Stimulated activated CD8-positive, alpha-beta memory T cell treated with anti-CD3 and anti-CD28 coated beads, Interleukin-15, amount 100 ng/mL, for 1 hour (primary cell): ENCODE data around the gene COL9A3.
"Not testable (repeated sequence)": the region's sequence is repeated elsewhere in the genome, so short reads cannot be mapped to it uniquely, and the experiment has no call there.

ENCODE experiments used
- DNase-seq: peaks from one replicate; pipeline ENCODE4 v3.0.0-alpha.2; 2020; ENCODE audit warnings: low read depth

COL9A3 gene

DNA sequence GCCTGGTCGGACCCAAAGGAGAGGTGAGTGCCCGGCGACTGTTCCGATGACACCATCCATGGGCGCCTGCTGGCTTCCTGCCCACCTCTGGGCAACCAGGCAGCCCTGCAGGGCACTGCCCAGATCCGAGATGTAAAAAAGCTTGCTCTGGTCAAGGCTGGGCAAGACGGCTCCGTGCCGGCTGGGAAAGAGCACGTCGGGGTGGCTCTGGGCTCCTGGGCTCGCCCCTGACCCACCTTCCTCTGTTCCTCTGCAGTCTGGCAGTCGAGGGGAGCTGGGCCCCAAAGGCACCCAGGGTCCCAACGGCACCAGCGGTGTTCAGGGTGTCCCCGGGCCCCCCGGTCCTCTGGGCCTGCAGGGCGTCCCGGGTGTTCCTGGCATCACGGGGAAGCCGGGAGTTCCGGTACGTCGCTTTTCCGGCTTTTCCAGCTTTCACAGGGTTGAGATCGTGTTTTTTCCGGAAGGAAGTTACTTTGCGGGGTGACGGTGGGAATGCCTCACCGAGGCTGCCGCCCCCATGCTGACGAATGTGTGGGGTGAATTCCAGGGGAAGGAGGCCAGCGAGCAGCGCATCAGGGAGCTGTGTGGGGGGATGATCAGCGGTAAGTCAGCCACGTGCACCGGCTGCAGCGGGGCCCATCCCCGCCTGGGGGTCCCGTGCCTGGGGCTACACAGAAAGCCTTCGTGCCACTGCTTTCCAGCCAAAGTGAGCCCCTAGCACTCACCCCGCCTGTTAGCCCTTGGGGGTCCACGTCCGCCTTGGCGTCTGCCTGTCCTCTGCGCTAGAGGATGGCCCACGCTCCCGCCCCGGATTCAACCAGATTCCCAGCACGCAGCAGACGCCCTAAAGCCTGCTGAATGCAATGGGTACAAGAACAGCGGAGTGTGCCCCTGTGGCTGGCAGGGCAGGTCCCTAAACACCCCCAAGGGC is 19.3 kb downstream of the COL9A3 start:
- DNase-seq: no peak

DNA sequence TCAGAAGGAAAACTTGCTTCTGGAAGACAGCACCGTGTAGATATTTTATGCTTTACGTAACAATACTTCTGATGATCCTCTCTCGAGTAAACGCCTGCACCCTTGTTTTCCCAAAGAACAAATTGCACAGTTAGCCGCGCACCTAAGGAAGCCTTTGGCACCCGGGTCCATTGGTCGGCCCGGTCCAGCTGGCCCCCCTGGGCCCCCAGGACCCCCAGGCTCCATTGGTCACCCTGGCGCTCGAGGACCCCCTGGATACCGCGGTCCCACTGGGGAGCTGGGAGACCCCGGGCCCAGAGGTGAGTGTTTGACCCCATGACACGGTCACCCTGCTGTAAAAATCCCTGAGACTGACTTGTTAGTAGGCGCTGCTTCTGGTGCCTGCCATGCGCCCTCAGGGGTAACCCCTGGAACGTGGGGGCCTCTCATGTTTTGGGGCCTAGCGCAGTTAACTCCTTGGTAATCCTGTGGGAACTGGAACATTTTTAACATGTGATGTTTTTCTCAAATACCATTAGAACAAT is 20.2 kb downstream of the COL9A3 start:
- DNase-seq: no peak

- no peak for DNase-seq
These were observed 20.9 kb downstream of the COL9A3 start for GRCh38 chr20:62837790-62838127.

DNA sequence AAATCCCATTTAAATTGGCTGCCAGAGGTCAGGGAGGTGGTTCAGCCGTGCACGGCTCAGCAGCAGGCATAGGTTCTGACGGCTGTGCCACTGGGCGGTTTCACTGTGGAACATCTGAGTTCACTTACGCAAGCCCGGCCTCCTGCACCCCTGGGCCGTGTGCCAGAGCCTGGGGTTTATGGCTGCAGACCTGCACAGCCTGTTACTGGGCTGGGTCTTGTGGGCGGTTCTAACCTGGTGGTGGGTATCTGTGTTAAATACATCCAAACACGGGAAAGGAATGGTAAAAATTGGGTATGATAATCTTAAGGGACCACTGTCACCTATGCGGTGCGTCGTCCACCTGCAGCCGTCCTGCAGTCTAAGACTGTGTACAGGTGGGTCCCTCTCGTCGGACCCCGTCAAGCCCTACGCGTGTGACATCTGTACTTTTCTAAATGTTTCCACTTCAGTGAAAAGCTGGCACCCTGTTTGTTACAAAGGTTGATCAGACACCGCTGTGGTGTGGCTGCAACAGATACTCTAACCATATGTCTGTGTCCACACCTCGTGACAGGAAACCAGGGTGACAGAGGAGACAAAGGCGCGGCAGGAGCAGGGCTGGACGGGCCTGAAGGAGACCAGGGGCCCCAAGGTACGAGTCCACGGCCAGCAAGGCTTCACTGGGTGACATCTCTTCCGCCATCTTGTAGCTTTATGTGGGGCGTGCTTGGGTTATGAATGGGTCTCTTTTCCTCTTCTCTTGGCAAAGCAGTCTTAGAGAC is 21.5 kb downstream of the COL9A3 start:
- no peak for DNase-seq

- DNase-seq: no peak
These were observed 22.4 kb downstream of the COL9A3 start for GRCh38 chr20:62839261-62839660.

DNA sequence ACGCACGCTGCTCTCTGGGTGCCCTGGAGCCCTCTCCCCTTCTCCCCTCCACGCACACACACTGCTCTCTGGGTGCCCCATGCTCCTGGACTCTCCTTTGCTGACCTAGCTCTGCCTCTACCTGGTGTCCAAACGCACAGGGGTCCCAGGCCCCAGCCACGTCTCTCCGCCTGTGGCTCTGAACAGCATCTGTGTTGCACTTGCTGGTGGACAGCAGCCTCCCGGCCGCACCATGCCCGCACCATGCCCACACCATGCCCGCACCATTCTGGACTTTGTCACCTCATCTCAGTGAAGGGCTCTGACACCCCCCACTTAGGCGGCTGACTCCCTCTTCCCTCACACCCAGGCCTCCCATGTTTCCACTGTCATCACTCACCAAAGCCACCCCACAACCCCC is 23.0 kb downstream of the COL9A3 start:
- DNase-seq: no peak

DNA sequence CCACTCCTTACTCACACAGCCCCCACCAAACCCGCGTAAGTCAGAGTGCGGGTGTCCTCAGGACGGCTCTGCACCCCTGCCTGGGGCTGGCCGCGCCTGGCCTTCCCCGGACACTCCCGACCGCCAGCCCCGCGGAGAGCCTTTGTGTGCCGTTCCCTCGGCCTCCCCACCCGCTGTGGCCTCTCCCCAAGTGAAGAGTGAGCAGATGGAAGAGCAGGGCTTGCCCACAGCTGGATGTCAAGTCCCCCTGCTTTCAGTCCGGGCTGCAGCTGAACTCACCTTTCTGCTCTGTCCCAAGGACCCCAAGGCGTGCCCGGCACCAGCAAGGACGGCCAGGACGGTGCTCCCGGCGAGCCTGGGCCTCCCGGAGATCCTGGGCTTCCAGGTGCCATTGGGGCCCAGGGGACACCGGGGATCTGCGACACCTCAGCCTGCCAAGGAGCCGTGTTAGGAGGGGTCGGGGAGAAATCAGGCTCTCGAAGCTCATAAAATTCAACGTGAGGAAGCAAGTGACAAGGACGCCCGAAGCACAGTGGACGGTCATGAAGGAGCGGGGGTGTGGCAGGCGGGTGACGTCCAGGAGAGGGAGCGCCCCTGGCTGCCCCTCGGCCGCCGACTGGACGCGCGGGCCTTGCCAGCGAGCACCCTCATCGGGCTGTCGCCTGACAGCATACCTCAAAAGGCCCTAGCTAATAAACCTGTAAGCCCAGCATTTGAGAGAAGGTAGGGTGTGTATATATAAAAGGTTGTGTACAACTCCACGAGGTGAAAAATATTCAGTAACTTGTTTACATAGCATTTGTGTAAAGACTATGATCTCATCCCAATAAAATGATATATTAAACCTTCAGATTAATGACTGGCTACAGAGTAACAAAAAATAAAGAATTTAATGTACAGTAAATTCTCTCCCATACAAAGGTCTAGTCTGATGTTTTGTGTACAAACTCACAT is 23.7 kb downstream of the COL9A3 start:
- no peak for DNase-seq

GRCh38 chr20:62841705-62842212 is 24.9 kb downstream of the COL9A3 start:
- DNase-seq: no peak

DNA sequence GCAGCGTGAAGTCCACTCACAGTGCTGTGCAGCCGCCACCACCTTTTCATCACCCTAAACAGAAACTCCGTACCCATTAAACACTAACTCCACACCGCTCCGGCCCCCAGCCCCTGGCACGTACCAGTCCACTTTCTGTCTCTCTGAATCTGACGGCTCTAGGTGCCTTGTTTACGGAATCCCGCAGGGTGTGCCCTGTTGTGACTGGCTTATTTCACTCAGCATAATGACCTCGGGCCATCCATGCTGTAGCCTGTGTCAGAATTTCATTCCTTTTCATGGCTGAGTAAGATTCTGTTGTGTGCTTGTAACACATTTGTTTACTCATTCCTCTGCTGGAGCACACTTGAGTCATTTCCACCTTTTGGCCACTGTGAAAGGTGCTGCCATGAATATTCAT is 26.8 kb downstream of the COL9A3 start:
- no peak for DNase-seq

DNA sequence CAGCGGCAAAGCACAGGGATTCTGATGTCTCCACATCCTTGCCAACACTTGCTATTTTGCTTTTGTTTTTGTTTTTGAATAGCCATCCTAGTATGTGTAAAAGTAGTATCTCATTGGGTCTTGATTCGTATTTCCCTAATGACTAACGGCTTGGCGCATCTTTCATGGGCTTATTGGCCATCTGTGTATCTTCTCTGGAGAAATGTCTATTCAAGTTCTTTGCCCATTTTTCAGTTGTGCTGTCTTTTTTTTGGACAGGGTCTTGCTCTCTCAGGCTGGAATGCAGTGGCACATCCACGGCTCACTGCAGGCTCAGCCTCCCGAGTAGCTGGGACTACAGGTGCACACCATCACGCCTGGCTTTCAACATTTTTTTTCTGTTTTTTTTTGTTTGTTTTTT is 27.3 kb downstream of the COL9A3 start:
- DNase-seq: no peak

DNA sequence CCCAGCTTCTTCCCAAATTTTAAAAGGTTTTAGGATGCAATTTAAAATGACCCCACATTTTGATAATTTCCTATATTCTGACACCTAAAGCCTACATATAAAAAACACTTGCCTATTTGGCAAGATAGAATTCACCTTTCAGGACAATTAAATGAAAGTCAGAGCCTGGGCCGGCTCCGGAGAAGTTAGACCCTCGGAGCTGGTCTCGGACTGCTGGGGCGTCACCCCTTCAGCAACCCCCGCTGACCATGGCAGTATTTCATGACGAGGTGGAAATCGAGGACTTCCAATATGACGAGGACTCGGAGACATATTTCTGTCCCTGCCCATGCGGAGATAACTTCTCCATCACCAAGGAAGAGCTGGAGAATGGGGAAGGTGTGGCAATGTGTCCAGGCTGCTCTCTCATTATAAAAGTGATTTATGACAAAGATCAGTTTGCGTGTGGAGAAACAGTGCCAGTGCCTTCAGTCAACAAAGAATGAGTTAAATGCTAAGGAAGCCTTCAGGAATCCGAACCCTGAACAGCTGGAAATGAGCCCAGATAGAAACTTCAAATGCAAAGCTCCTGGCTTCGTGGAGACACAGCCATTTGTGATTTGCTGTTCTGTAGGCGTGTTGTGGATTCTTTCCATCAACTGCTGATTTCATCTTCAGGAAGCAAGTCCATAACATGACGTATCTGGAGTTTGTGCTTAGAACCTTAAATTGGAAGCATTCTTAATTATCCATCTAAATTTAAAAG is 28.7 kb downstream of the COL9A3 start:
- no peak for DNase-seq

GRCh38 chr20:62846166-62846890 is 29.5 kb downstream of the COL9A3 start:
- DNase-seq: no peak

- DNase-seq: not testable (repeated sequence)
These were observed 32.1 kb downstream of the COL9A3 start for GRCh38 chr20:62848917-62849316.

GRCh38 chr20:62849431-62849830 is 32.6 kb downstream of the COL9A3 start:
- no peak for DNase-seq

GRCh38 chr20:62850333-62850974 is 33.6 kb downstream of the COL9A3 start:
- DNase-seq: no peak

GRCh38 chr20:62852196-62852595 is 35.3 kb downstream of the COL9A3 start:
- no peak for DNase-seq

GRCh38 chr20:62852841-62853240 is 36.0 kb downstream of the COL9A3 start:
- no peak for DNase-seq

DNA sequence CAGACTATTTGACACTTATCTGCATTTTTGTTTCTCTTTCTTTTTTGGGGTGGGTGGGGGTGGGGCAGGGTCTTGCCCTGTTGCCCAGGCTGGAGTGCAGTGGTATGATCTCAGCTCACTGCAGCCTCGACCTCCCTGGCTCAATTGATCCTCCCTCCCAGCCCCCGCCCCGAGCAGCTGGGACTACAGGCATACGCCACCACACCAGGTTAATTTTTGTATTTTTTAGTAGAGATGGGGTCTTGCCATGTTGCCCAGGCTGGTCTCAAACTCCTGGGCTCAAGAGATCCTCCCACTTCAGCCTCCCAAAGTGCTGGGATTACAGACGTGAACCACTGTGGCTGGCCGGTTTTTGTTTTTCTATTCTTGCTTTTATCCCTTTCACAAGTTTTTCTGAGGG is 36.5 kb downstream of the COL9A3 start:
- not testable (repeated sequence) for DNase-seq

DNA sequence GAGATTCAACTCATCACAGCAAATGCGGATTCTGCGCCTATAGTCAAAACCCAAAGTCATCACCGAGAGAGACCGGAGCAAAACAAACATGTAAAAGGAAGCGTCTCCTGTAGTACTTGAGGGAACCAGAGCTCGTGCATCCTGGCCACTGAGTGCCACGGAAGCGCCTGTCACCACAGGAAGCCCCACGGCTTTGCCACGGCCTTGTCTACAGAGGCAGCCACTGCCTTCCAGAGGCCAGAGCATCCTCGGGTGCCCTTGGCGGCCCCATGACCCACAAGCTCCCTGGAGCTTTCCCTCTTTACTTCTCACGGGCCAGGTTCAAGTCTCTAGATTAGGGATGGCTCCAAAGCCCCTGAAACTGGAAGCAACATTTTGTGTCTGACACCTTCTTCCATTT is 37.3 kb downstream of the COL9A3 start:
- DNase-seq: no peak

GRCh38 chr20:62855120-62855519 is 38.3 kb downstream of the COL9A3 start:
- DNase-seq: no peak
